22Rv1 (cell line): Measurements from ENCODE around the gene CDK6.

Experiments
- ZFX ChIP-seq: fragments of 450-650 bp; IDR thresholded peaks from 2 replicates; pipeline ENCODE4 v1.6.1; 2017; ENCODE audit warnings: antibody characterized with exemption, borderline replicate concordance
- TF ChIP-seq, protein P1 (sequence below): fragments of 450-650 bp; IDR thresholded peaks from 2 replicates; pipeline ENCODE4 v1.5.1; 2017; ENCODE audit warnings: mild to moderate bottlenecking

DNA sequence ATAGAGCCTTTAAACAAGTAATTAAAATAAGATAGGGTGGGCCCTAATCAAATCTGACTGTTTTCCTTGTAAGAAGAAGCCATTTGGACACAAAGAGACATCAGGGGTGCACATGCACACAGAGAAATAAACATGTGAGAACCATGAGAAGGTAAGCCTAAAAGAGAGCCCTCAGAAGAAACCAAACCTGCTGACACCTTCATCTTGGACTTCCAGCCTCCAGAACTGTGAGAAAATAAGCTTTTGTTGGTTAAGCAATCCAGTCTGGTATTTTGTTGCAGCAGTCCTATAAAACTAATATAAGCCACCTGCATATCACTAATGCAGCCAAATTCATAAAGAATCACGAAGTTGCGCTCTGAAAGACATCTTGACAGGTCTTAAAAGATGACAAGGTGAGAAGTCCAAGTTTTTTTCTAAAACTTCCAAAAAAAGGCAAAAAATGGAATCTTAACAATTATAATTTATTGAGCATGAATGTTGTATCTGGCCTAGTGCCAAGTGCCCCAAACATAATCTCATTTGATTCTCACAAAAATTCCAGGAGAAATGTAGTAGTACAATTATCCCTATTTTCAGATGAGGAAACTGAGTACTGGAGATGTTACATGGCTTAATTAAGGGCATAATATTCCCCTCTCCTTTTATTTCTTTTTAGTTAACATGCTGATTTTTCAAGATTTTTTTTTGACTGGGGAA, 211.9 kb downstream of the CDK6 start:
- TF ChIP-seq, protein P1, sequence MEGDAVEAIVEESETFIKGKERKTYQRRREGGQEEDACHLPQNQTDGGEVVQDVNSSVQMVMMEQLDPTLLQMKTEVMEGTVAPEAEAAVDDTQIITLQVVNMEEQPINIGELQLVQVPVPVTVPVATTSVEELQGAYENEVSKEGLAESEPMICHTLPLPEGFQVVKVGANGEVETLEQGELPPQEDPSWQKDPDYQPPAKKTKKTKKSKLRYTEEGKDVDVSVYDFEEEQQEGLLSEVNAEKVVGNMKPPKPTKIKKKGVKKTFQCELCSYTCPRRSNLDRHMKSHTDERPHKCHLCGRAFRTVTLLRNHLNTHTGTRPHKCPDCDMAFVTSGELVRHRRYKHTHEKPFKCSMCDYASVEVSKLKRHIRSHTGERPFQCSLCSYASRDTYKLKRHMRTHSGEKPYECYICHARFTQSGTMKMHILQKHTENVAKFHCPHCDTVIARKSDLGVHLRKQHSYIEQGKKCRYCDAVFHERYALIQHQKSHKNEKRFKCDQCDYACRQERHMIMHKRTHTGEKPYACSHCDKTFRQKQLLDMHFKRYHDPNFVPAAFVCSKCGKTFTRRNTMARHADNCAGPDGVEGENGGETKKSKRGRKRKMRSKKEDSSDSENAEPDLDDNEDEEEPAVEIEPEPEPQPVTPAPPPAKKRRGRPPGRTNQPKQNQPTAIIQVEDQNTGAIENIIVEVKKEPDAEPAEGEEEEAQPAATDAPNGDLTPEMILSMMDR: no peak
- no peak for TF ChIP-seq ZFX
